ENCODE data around the gene SPIC. TPM values are rescaled to one million over a fixed set of nuclear protein-coding genes. Genes with fewer than 3 reads are reported as not detected.
"Not testable (repeated sequence)": the region's sequence is repeated elsewhere in the genome, so short reads cannot be mapped to it uniquely, and the experiment has no call there.

SPIC gene
- total and polyA plus RNA-seq, 12 donors: 0.19 to 0.88 TPM; not detected in 10

DNA sequence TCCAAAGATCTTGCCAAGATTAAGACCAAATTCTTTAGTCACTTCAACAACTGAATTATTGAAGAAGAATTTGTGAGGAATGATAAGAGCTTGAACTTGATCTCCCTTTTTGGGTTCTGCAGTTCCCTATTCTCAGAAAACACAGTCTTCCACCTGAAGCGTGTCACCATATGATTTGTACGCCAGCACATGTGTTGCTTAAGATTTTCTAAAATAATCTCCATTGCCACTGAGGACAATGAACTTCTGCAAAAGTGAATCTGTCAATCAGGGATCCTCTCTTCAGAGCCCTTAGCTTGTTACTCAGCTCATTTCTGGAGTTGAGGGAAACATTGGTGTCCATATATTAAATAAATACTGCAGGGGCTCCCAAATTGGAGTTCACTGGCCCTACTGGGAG lies 4.2 kb upstream of the SPIC start:
- no peak overlapping the region for H3K4me3 ChIP-seq
- H3K4me1 ChIP-seq: peaks cover 0 to 2% (median 0%) of the 10 kb centered on the region in 9 donors
- no peaks in the 10 kb centered on the region for H3K27me3 ChIP-seq
- no peaks in the 10 kb centered on the region for H3K36me3 ChIP-seq
- DNase-seq: no peak
- intact Hi-C loops (cut with DNase I): no loop called here
- no peaks in the 10 kb centered on the region for H3K9me3 ChIP-seq
- WGBS, 2 donors: 93 to 97% methylated on average over 2 of the region's 2 CpGs
- no peak overlapping the region for H3K27ac ChIP-seq
- TF ChIP-seq, protein P1, sequence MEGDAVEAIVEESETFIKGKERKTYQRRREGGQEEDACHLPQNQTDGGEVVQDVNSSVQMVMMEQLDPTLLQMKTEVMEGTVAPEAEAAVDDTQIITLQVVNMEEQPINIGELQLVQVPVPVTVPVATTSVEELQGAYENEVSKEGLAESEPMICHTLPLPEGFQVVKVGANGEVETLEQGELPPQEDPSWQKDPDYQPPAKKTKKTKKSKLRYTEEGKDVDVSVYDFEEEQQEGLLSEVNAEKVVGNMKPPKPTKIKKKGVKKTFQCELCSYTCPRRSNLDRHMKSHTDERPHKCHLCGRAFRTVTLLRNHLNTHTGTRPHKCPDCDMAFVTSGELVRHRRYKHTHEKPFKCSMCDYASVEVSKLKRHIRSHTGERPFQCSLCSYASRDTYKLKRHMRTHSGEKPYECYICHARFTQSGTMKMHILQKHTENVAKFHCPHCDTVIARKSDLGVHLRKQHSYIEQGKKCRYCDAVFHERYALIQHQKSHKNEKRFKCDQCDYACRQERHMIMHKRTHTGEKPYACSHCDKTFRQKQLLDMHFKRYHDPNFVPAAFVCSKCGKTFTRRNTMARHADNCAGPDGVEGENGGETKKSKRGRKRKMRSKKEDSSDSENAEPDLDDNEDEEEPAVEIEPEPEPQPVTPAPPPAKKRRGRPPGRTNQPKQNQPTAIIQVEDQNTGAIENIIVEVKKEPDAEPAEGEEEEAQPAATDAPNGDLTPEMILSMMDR (IDR thresholded peaks at IDR 0.05): no peak
- ATAC-seq: no peak

- H3K27ac ChIP-seq; H3K4me1 ChIP-seq; H3K9me3 ChIP-seq; H3K36me3 ChIP-seq; intact Hi-C loops (cut with DNase I); H3K4me3 ChIP-seq; ATAC-seq; H3K27me3 ChIP-seq; DNase-seq: not testable (repeated sequence)
- 89 to 93% methylated on average over 5 of the region's 5 CpGs for WGBS, 2 donors
Observed at GRCh38 chr12:101471878-101472277, 3.3 kb upstream of the SPIC start.

- Histone ChIP-seq H3K27me3 (peaks cover 0 to 3% (median 0%) of the 10 kb centered on the region in 7 donors), H3K4me1 (no peaks in the 10 kb centered on the region), H3K27ac (no peak overlapping the region), H3K4me3 (no peak overlapping the region), H3K9me3 (no peaks in the 10 kb centered on the region), H3K36me3 (no peaks in the 10 kb centered on the region)
- intact Hi-C loops (cut with DNase I): no loop called here
- TF ChIP-seq, protein P1 (IDR thresholded peaks at IDR 0.05): no peak
- no peak for ATAC-seq
- no peak for DNase-seq
- 53 to 54% methylated on average over 4 of the region's 4 CpGs for WGBS, 2 donors
Observed at GRCh38 chr12:101474248-101474647, 888 bp upstream of the SPIC start.

GRCh38 chr12:101475751-101476305 lies 692 bp downstream of the SPIC start:
- TF ChIP-seq, protein P1 (IDR thresholded peaks at IDR 0.05): no peak
- Histone ChIP-seq H3K36me3 (no peaks in the 10 kb centered on the region), H3K9me3 (no peaks in the 10 kb centered on the region), H3K4me3 (no peak overlapping the region), H3K27me3 (peaks cover 0 to 3% (median 0%) of the 10 kb centered on the region in 7 donors), H3K27ac (no peak overlapping the region), H3K4me1 (no peaks in the 10 kb centered on the region)
- intact Hi-C loops (cut with DNase I): no loop called here
- DNase-seq (no peak), ATAC-seq (no peak)
- 74 to 77% methylated on average over 5 of the region's 5 CpGs for WGBS, 2 donors

DNA sequence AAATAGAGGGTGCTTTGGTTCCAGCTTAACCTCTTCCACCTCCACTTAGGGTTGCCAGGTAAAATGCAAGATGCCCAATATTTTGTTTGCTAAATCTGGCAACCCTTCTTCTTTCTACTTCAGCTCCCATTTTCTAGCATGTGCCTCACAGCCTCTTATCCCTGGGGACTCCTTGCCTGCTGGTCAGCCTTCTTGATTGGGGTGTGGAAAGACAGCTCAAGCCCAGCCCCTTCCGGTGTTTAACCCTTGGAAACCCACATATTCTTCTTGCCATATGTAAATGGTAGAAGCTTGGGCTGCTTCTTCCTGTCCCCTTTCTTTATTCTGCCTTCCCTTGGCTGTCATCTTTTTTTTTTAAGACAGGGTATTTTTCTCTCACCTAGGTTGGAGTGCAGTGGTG lies 5.7 kb downstream of the SPIC start:
- no peak overlapping the region for H3K27ac ChIP-seq
- no peaks in the 10 kb centered on the region for H3K4me1 ChIP-seq
- ATAC-seq (no peak), DNase-seq (no peak)
- TF ChIP-seq, protein P1 (IDR thresholded peaks at IDR 0.05): no peak
- H3K9me3 ChIP-seq: no peaks in the 10 kb centered on the region
- intact Hi-C loops (cut with DNase I): no loop called here
- 47 to 50% methylated on average over 1 of the region's 1 CpG for WGBS, 2 donors
- no peaks in the 10 kb centered on the region for H3K36me3 ChIP-seq
- H3K27me3 ChIP-seq: peaks cover 0 to 3% (median 0%) of the 10 kb centered on the region in 7 donors
- no peak overlapping the region for H3K4me3 ChIP-seq

Measured in heart right ventricle (tissue), 16 donors.